Body of pancreas (tissue), 4 donors: ENCODE data around the gene DLG1. TPM values are rescaled to one million over a fixed set of nuclear protein-coding genes. Genes with fewer than 3 reads are reported as not detected.

Experiments
- ATAC-seq: fragments of 150-250 bp; one replicate; pipeline ENCODE4 v1.9.1; 2016
- DNase-seq, 4 donors: peaks; one replicate each; pipeline ENCODE4 v3.0.0-alpha.2; 2019
- H3K27ac ChIP-seq, 4 donors: fragments of 200-600 bp; sonication (generic); 1 replicate in 3 of 4; 2 replicates in 1 of 4; pipeline versions ENCODE4 v1.5.1 to v1.6.1; 2016 to 2019; ENCODE audit warnings: mild to moderate bottlenecking in 1 of 4, mixed read lengths in 1 of 4, moderate library complexity in 1 of 4
- H3K27me3 ChIP-seq, 2 donors: fragments of 200-600 bp; sonication (generic); one replicate each; pipeline ENCODE4 v1.6.0; 2016; ENCODE audit warnings: mild to moderate bottlenecking in 1 of 2
- H3K36me3 ChIP-seq, 2 donors: fragments of 200-600 bp; sonication (generic); replicated peaks in 1 of 2; 2 replicates each; pipeline ENCODE4 v1.5.1; 2016; ENCODE audit warnings: low read depth in 2 of 2; ENCODE audit not compliant: insufficient read depth in 1 of 2
- H3K4me1 ChIP-seq: fragments of 200-600 bp; sonication (generic); one replicate; pipeline ENCODE4 v1.6.0; 2016
- H3K4me3 ChIP-seq, 2 donors: fragments of 200-600 bp; sonication (generic); 1 replicate in 1 of 2; 2 replicates in 1 of 2; pipeline ENCODE4 v1.5.1; 2016 to 2019
- H3K9me3 ChIP-seq, 3 donors: fragments of 200-600 bp; sonication (generic); 1 replicate in 2 of 3; 2 replicates in 1 of 3; pipeline ENCODE4 v1.5.1; 2016
- POLR2A ChIP-seq, 3 donors: fragments of 450-650 bp; IDR thresholded peaks; one replicate each; pipeline ENCODE4 v1.6.1; 2016; ENCODE audit warnings: antibody characterized with exemption in 3 of 3, mild to moderate bottlenecking in 2 of 3
- WGBS, 2 donors: methylation state at CpG; one replicate each; pipeline ENCODE4 v1.1.5; 2017; 5-methylcytosine and 5-hydroxymethylcytosine counted together
- intact Hi-C: fragments of 100-400 bp; cut with DNase I; formaldehyde crosslinking; loops from one replicate; pipeline ENCODE4 v1.15.1; 2023
- total RNA-seq, 2 donors: library from RNA; depleted of rRNA; stranded (reverse); fragments of >200 nt; gene quantifications; one replicate each; pipeline ENCODE4 v1.1.0, GENCODE V29; 2016
- TF ChIP-seq, protein P1 (sequence below), 7 experiments: fragments of 450-650 bp in 4 of 7; fragments of 200-600 bp in 3 of 7; sonication (generic) in 3 of 7; IDR thresholded peaks; one replicate each; pipeline ENCODE4 v1.5.1; 2016 to 2019; ENCODE audit warnings: antibody characterized with exemption in 7 of 7

The DLG1 gene
- total RNA-seq, 2 donors from 2014 or later: 45.8 to 48.8 TPM

DNA sequence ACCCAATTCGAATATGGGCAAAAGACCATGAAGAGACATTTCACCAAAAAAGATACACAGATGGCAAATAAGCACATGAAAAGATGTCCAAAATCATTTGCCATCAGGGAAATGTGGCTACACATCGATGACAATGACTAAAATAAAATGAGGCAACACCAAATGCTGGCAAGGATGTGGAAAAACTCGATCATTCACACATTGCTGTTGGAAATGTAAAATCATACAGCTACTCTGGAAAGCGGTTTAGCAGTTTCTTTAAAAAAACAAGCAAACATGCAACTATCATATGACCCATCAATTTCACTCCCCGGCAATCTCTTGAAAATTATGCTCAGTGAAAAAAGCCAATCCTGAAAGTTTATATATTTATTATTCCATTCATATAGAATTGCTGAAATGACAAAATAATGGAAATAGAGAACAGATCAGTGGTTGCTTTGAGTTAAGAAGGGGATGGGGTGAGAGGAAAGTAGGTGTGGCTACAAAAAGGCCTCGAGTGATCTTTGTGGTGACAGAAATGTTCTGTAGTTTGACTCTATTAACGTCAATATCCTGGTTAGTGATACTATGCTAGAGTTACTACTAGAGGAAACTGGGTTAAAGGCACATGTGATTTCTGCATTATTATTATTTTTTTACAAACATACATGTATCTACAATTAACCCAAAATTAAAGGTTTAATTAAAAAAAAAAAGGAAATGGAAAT, 45.0 kb downstream of the DLG1 start:
- Histone ChIP-seq H3K36me3 (no peaks in the 10 kb centered on the region), H3K4me1 (no peaks in the 10 kb centered on the region), H3K4me3 (no peak overlapping the region), H3K27me3 (no peaks in the 10 kb centered on the region), H3K9me3 (no peaks in the 10 kb centered on the region), H3K27ac (no peak overlapping the region)
- DNase-seq (no peak), ATAC-seq (no peak)
- intact Hi-C loops: loop anchor here (5.0 kb wide), 1 partner anchor 259 kb away; no protein-coding TSS in a partner anchor
- 77 to 79% methylated on average over 7 of the region's 7 CpGs for WGBS, 2 donors
- no peak for TF ChIP-seq POLR2A (IDR thresholded peaks at IDR 0.05)
- TF ChIP-seq, protein P1, sequence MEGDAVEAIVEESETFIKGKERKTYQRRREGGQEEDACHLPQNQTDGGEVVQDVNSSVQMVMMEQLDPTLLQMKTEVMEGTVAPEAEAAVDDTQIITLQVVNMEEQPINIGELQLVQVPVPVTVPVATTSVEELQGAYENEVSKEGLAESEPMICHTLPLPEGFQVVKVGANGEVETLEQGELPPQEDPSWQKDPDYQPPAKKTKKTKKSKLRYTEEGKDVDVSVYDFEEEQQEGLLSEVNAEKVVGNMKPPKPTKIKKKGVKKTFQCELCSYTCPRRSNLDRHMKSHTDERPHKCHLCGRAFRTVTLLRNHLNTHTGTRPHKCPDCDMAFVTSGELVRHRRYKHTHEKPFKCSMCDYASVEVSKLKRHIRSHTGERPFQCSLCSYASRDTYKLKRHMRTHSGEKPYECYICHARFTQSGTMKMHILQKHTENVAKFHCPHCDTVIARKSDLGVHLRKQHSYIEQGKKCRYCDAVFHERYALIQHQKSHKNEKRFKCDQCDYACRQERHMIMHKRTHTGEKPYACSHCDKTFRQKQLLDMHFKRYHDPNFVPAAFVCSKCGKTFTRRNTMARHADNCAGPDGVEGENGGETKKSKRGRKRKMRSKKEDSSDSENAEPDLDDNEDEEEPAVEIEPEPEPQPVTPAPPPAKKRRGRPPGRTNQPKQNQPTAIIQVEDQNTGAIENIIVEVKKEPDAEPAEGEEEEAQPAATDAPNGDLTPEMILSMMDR (IDR thresholded peaks at IDR 0.05): no peak

DNA sequence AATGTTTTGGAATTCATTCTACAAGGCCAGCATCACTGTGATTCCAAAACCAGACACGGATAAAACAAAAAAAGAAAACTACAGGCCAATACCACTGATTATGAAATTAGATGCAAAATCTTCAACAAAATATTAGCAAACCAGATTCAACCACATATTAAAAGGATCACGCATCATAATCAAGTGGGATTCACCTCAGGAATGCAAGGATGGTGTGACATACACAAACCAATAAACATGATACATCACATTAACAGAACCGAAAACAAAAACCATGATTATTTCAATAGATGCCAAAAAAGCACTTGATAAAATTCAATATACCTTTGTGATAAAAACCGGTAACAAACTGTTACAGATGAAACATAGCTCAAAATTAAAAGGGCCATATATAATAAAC, 48.9 kb downstream of the DLG1 start:
- no peaks in the 10 kb centered on the region for H3K27me3 ChIP-seq
- ATAC-seq (no peak), DNase-seq (no peak)
- intact Hi-C loops: no loop called here
- H3K36me3 ChIP-seq: no peaks in the 10 kb centered on the region
- no peaks in the 10 kb centered on the region for H3K9me3 ChIP-seq
- no peaks in the 10 kb centered on the region for H3K4me1 ChIP-seq
- 98% methylated on average over 4 of the region's 4 CpGs for WGBS, 2 donors
- no peak overlapping the region for H3K27ac ChIP-seq
- H3K4me3 ChIP-seq: no peak overlapping the region
- TF ChIP-seq, protein P1 (IDR thresholded peaks at IDR 0.05): no peak
- TF ChIP-seq POLR2A (IDR thresholded peaks at IDR 0.05): no peak

DNA sequence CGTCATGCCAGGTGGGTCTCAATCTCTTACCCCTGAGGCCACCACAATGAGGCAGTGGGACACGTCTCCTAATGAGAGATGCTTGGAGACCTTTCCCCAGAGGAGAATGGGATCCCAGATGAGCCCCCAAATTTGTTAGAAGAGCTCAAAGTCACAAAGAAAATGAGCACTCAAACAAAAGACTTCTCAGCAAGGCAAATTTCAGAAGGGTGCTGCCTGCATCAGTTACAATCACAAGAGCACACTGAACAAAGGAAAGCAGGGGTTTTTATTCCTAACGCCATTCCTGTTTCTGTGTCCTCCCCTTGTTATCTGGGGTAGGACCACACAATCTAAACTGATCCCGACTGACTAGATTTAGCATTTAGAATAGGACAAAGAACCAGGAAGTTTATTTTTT, 50.1 kb downstream of the DLG1 start:
- no peak for TF ChIP-seq POLR2A (IDR thresholded peaks at IDR 0.05)
- TF ChIP-seq, protein P1 (IDR thresholded peaks at IDR 0.05): no peak
- Histone ChIP-seq H3K36me3 (no peaks in the 10 kb centered on the region), H3K27me3 (no peaks in the 10 kb centered on the region), H3K9me3 (peaks cover 0 to 1% (median 0%) of the 10 kb centered on the region in 3 donors), H3K27ac (no peak overlapping the region), H3K4me1 (no peaks in the 10 kb centered on the region), H3K4me3 (no peak overlapping the region)
- 96 to 99% methylated on average over 4 of the region's 4 CpGs for WGBS, 2 donors
- DNase-seq (no peak), ATAC-seq (no peak)
- intact Hi-C loops: no loop called here

DNA sequence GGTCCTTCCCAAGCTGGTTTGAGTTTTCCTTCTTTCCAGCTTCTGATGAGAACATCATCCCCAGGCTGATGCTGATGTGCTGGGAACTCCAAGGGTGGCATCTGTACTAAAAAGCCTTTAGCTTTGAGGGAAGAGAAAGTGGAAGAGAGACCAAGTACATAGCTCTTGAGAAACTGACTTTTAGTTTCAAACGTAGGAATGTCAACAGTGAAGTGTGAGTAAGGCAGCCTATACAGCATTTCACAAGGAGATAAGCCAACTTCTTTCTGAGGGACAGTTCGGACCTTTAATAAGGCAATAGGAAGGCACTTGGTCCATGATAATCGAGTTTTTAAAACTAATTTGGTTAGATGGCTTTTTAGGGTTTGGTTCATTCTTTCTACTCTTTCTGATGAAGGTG, 53.7 kb downstream of the DLG1 start:
- Histone ChIP-seq H3K27ac (no peak overlapping the region), H3K4me1 (no peaks in the 10 kb centered on the region), H3K36me3 (no peaks in the 10 kb centered on the region), H3K27me3 (no peaks in the 10 kb centered on the region), H3K9me3 (peaks cover 0 to 10% (median 0%) of the 10 kb centered on the region in 3 donors), H3K4me3 (no peak overlapping the region)
- intact Hi-C loops: no loop called here
- no peak for TF ChIP-seq POLR2A (IDR thresholded peaks at IDR 0.05)
- DNase-seq (no peak), ATAC-seq (no peak)
- 77 to 81% methylated on average over 3 of the region's 3 CpGs for WGBS, 2 donors

DNA sequence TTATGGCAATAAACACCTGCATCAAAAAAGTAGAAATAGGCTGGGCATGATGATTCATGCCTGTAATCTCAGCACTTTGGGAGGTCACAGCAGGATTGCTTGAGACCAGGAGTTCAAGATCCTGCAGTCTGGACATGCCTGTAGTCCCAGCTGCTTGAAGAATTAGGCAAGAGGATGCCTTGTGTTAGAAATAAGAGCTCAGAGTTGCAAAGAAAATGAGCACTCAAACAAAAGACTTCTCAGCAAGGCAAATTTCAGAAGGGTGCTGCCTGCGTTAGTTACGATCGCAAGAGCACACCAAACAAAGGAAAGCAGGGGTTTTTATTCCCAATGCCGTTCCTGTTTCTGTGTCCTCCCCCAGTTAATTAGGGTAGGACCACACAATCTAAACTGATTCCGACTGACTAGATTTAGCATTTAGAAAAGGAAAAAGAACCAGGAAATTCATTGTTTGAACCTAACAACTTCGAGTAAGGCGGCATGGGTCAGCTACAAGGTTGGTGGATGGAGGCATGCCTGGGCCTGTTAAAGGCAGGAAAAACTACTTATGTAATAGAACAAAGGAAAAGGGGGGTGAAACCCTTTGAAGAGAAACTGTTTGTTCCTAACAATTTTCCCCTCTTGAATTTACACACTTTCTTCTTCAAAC, 55.5 kb downstream of the DLG1 start:
- H3K4me1 ChIP-seq: no peaks in the 10 kb centered on the region
- no peak overlapping the region for H3K27ac ChIP-seq
- H3K27me3 ChIP-seq: no peaks in the 10 kb centered on the region
- TF ChIP-seq, protein P1 (IDR thresholded peaks at IDR 0.05): no peak
- TF ChIP-seq POLR2A (IDR thresholded peaks at IDR 0.05): no peak
- intact Hi-C loops: no loop called here
- 93 to 96% methylated on average over 7 of the region's 7 CpGs for WGBS, 2 donors
- H3K4me3 ChIP-seq: no peak overlapping the region
- ATAC-seq (no peak), DNase-seq (no peak)
- H3K9me3 ChIP-seq: peaks cover 0 to 10% (median 0%) of the 10 kb centered on the region in 3 donors
- no peaks in the 10 kb centered on the region for H3K36me3 ChIP-seq
